Panc1 (cell line): ENCODE measurements around the gene KBTBD12. TPM values are rescaled to one million over a fixed set of nuclear protein-coding genes. Genes with fewer than 3 reads are reported as not detected.

Experiments used
- ATAC-seq: fragments of 200-7000 bp; cut with Tn5 transposase; 2 replicates; pipeline ENCODE4 v1.9.1; 2020; ENCODE audit warnings: mild to moderate bottlenecking, moderate library complexity
- BruUV-seq: library from RNA; stranded (reverse); fragments of 400-500 nt; replicated peaks from 2 replicates; lab custom pipeline; 2021; lab: Mats Ljungman, UMichigan
- CTCF ChIA-PET: fragments of 300-600 bp; sonication (Branson Sonifier 250); formaldehyde crosslinking; loops from one replicate; lab custom pipeline; 2022; ENCODE audit warnings: antibody characterized with exemption; lab: Charles Lee
- POLR2A ChIA-PET: fragments of 300-600 bp; sonication (Branson Sonifier 250); formaldehyde crosslinking; loops from one replicate; lab custom pipeline; 2022; ENCODE audit warnings: antibody characterized with exemption; lab: Charles Lee
- DNase-seq: peaks from one replicate; pipeline ENCODE4 v3.0.0-alpha.2; 2010; ENCODE audit warnings: low read depth, low spot score
- H3K27ac ChIP-seq: 2 replicates; pipeline ENCODE4 v1.5.1; 2011; ENCODE audit warnings: mild to moderate bottlenecking, low read length, inconsistent platforms
- H3K27me3 ChIP-seq: fragments of 200-500 bp; sonication (Bioruptor generic); 2 replicates; pipeline ENCODE4 v1.6.0; 2014; ENCODE audit warnings: low read length, inconsistent platforms; ENCODE audit not compliant: control insufficient read depth, insufficient read depth
- H3K36me3 ChIP-seq: fragments of 200-500 bp; sonication (Bioruptor generic); 2 replicates; pipeline ENCODE4 v1.5.1; 2014; ENCODE audit warnings: inconsistent platforms, mild to moderate bottlenecking, low read length, moderate library complexity; ENCODE audit not compliant: control insufficient read depth, insufficient read depth
- H3K4me1 ChIP-seq: 2 replicates; pipeline ENCODE4 v1.5.1; 2011; ENCODE audit warnings: inconsistent platforms, mild to moderate bottlenecking, low read length, moderate library complexity; ENCODE audit not compliant: control insufficient read depth, insufficient read depth
- H3K4me3 ChIP-seq, 2 experiments: 2 replicates each; pipeline ENCODE4 v1.5.1; 2011 to 2012; ENCODE audit warnings: low read depth in 2 of 2, low read length in 2 of 2, mild to moderate bottlenecking in 2 of 2, inconsistent platforms in 1 of 2, moderate library complexity in 1 of 2
- H3K9me3 ChIP-seq: fragments of 200-500 bp; sonication (Bioruptor generic); 2 replicates; pipeline ENCODE4 v1.5.1; 2014; ENCODE audit warnings: low read depth, mild to moderate bottlenecking, inconsistent platforms, low read length, moderate library complexity; ENCODE audit not compliant: control insufficient read depth, insufficient read depth
- POLR2AphosphoS5 ChIP-seq: IDR thresholded peaks from 2 replicates; pipeline ENCODE4 v1.6.1; 2012; ENCODE audit warnings: mild to moderate bottlenecking, low read depth, low read length, moderate library complexity
- REST ChIP-seq, 2 experiments: IDR thresholded peaks; 2 replicates each; pipeline ENCODE4 v1.6.1; 2011 to 2012; ENCODE audit warnings: low read depth in 2 of 2, control low read depth in 1 of 2, low read length in 1 of 2, mild to moderate bottlenecking in 1 of 2, moderate library complexity in 1 of 2; ENCODE audit not compliant: insufficient read depth in 1 of 2
- SIN3A ChIP-seq: IDR thresholded peaks from 2 replicates; pipeline ENCODE4 v1.6.1; 2012; ENCODE audit warnings: low read depth, mild to moderate bottlenecking, low read length, moderate library complexity, borderline replicate concordance; ENCODE audit not compliant: insufficient read depth
- TCF7L2 ChIP-seq: IDR thresholded peaks from 2 replicates; pipeline ENCODE4 v1.6.1; 2011; ENCODE audit warnings: mild to moderate bottlenecking, low read depth, low read length, inconsistent platforms
- in situ Hi-C: cut with HindIII; loops from 2 replicates; pipeline ENCODE4 v1.10.0; 2016; ENCODE audit warnings: low sequenced_read_pairs, low pct_unique_long_range_greater_than_20kb
- intact Hi-C: fragments of 100-400 bp; cut with micrococcal nuclease; formaldehyde crosslinking; loops from one replicate; pipeline ENCODE4 v1.10.0; 2022; ENCODE audit not compliant: unreplicated experiment
- total RNA-seq: library from RNA; stranded (reverse); gene quantifications from one replicate; pipeline ENCODE4 v1.2.1, GENCODE V29; 2021; ENCODE audit not compliant: unreplicated experiment
- TF ChIP-seq, protein P1 (sequence below): fragments of 450-650 bp; IDR thresholded peaks from 2 replicates; pipeline ENCODE4 v1.5.1; 2017; ENCODE audit warnings: mild to moderate bottlenecking

Gene KBTBD12
- total RNA-seq, 1 experiment from 2014 or later, result 0.28 TPM

DNA sequence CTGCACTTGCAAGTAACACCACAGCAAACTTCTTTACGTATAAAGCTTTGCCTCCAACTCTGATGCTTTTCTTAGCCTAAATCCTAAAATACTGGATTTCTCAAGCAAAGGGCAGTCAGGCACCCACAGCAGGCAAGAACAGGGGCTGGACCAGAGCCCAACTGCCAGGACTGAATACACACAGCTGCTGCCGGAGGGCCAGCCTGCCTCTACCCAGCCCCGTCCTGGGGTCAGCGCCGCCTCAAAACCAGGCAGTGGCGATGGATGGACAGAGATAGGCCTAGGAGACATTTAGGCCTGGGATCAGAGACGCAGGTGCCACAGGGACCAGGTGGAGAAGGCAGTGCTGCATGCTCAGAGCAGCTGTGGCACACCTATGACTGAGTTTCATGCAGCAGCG, 89.6 kb downstream of the KBTBD12 start:
- in situ Hi-C loops, result no loop called here
- Histone ChIP-seq H3K4me1 (no peaks in the 10 kb centered on the region), H3K27me3 (peaks cover 5% of the 10 kb centered on the region; the same call in 1 of the 2 replicates), H3K36me3 (no peaks in the 10 kb centered on the region), H3K27ac (no peak overlapping the region), H3K4me3 (no peak overlapping the region), H3K9me3 (no peaks in the 10 kb centered on the region)
- no TSS peak for BruUV-seq
- TF ChIP-seq REST (IDR thresholded peaks at IDR 0.05; ENCODE audit: insufficient read depth in 1 of 2, low read depth in 2 of 2, low read length in 1 of 2) (no peak), TCF7L2 (no peak), POLR2AphosphoS5 (no peak), SIN3A (no peak)
- TF ChIP-seq, protein P1, sequence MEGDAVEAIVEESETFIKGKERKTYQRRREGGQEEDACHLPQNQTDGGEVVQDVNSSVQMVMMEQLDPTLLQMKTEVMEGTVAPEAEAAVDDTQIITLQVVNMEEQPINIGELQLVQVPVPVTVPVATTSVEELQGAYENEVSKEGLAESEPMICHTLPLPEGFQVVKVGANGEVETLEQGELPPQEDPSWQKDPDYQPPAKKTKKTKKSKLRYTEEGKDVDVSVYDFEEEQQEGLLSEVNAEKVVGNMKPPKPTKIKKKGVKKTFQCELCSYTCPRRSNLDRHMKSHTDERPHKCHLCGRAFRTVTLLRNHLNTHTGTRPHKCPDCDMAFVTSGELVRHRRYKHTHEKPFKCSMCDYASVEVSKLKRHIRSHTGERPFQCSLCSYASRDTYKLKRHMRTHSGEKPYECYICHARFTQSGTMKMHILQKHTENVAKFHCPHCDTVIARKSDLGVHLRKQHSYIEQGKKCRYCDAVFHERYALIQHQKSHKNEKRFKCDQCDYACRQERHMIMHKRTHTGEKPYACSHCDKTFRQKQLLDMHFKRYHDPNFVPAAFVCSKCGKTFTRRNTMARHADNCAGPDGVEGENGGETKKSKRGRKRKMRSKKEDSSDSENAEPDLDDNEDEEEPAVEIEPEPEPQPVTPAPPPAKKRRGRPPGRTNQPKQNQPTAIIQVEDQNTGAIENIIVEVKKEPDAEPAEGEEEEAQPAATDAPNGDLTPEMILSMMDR, result no peak
- ChIA-PET POLR2A (no interaction called here), CTCF (no interaction called here)
- ATAC-seq (no peak), DNase-seq (no peak)
- intact Hi-C loops, result no loop called here

- ChIA-PET CTCF (no interaction called here), POLR2A (no interaction called here)
- no peak overlapping the region for H3K27ac ChIP-seq
- no peak for DNase-seq
- intact Hi-C loops, result no loop called here
- no peaks in the 10 kb centered on the region for H3K4me1 ChIP-seq
- H3K36me3 ChIP-seq, result no peaks in the 10 kb centered on the region
- TF ChIP-seq SIN3A (no peak), POLR2AphosphoS5 (no peak), REST (IDR thresholded peaks at IDR 0.05; ENCODE audit: insufficient read depth in 1 of 2, low read depth in 2 of 2, low read length in 1 of 2) (no peak), TCF7L2 (no peak)
- TF ChIP-seq, protein P1, result no peak
- ATAC-seq, result peak; percentile 47
- H3K4me3 ChIP-seq, result no peak overlapping the region
- peaks cover 3% of the 10 kb centered on the region; the same call in 1 of the 2 replicates for H3K27me3 ChIP-seq
- no peaks in the 10 kb centered on the region for H3K9me3 ChIP-seq
- no TSS peak for BruUV-seq
- in situ Hi-C loops, result no loop called here
Observed at GRCh38 chr3:128006061-128007032, 91.3 kb downstream of the KBTBD12 start.
